CMK (cell line): ENCODE data around the gene AGAP3.

ENCODE experiments used
- DNase-seq: peaks from one replicate; pipeline ENCODE4 v3.0.0-alpha.2; 2010; ENCODE audit warnings: low read depth

Gene AGAP3

GRCh38 chr7:151124481-151124880 lies 38.2 kb downstream of the AGAP3 start:
- no peak for DNase-seq

GRCh38 chr7:151124899-151125399 lies 38.7 kb downstream of the AGAP3 start:
- DNase-seq: no peak

GRCh38 chr7:151125470-151125845 lies 39.2 kb downstream of the AGAP3 start:
- DNase-seq: no peak

- DNase-seq: no peak
Observed at GRCh38 chr7:151125846-151126481, 39.7 kb downstream of the AGAP3 start.

- no peak for DNase-seq
Observed at GRCh38 chr7:151126491-151127137, 40.3 kb downstream of the AGAP3 start.

GRCh38 chr7:151128144-151128543 lies 41.9 kb downstream of the AGAP3 start:
- DNase-seq: no peak

GRCh38 chr7:151128716-151129115 lies 42.4 kb downstream of the AGAP3 start:
- no peak for DNase-seq

- no peak for DNase-seq
Observed at GRCh38 chr7:151129117-151129959, 43.1 kb downstream of the AGAP3 start.

GRCh38 chr7:151129960-151130591 lies 43.8 kb downstream of the AGAP3 start:
- DNase-seq: no peak

- no peak for DNase-seq
Observed at GRCh38 chr7:151130741-151131157, 44.5 kb downstream of the AGAP3 start.

GRCh38 chr7:151131224-151131591 lies 44.9 kb downstream of the AGAP3 start:
- no peak for DNase-seq

- no peak for DNase-seq
Observed at GRCh38 chr7:151131592-151132293, 45.5 kb downstream of the AGAP3 start.

GRCh38 chr7:151132461-151133205 lies 46.4 kb downstream of the AGAP3 start:
- no peak for DNase-seq

GRCh38 chr7:151133266-151133985 lies 47.2 kb downstream of the AGAP3 start:
- no peak for DNase-seq

GRCh38 chr7:151133986-151134742 lies 47.9 kb downstream of the AGAP3 start:
- DNase-seq: no peak

- no peak for DNase-seq
Observed at GRCh38 chr7:151134743-151135524, 48.7 kb downstream of the AGAP3 start.

- DNase-seq: no peak
Observed at GRCh38 chr7:151135525-151135845, 49.2 kb downstream of the AGAP3 start.

GRCh38 chr7:151135866-151136843 lies 49.9 kb downstream of the AGAP3 start:
- DNase-seq: no peak
